H9 (cell line): ENCODE data around the gene GSE1. TPM values are rescaled to one million over a fixed set of nuclear protein-coding genes. Genes with fewer than 3 reads are reported as not detected.

Experiments used
- DNase-seq: peaks from one replicate; pipeline ENCODE4 v3.0.0-alpha.2; 2017
- H2AFZ ChIP-seq: one replicate; pipeline ENCODE4 v1.6.1; 2013; ENCODE audit warnings: mild to moderate bottlenecking, low read length, control low read depth, moderate library complexity
- H2AK5ac ChIP-seq: 2 replicates; pipeline ENCODE4 v1.6.1; 2013; ENCODE audit warnings: low read length, control low read depth, mixed read lengths; ENCODE audit not compliant: insufficient read length
- H2BK120ac ChIP-seq: one replicate; pipeline ENCODE4 v1.6.1; 2013; ENCODE audit warnings: low read depth, mild to moderate bottlenecking, low read length, control low read depth, inconsistent platforms; ENCODE audit not compliant: poor library complexity, severe bottlenecking
- H2BK12ac ChIP-seq: 2 replicates; pipeline ENCODE4 v1.6.1; 2013; ENCODE audit warnings: low read length, control low read depth, mixed read lengths, low read depth; ENCODE audit not compliant: insufficient read length
- H2BK15ac ChIP-seq: 2 replicates; pipeline ENCODE4 v1.6.1; 2013; ENCODE audit warnings: low read depth, low read length, control low read depth
- H2BK20ac ChIP-seq: one replicate; pipeline ENCODE4 v1.6.1; 2013; ENCODE audit warnings: low read depth, mild to moderate bottlenecking, low read length, control low read depth, inconsistent platforms; ENCODE audit not compliant: poor library complexity, severe bottlenecking
- H2BK5ac ChIP-seq: 2 replicates; pipeline ENCODE4 v1.6.1; 2013; ENCODE audit warnings: low read length, control low read depth, mixed read lengths; ENCODE audit not compliant: insufficient read length
- H3K14ac ChIP-seq: 2 replicates; pipeline ENCODE4 v1.6.1; 2013; ENCODE audit warnings: low read length, control low read depth; ENCODE audit not compliant: insufficient read depth
- H3K18ac ChIP-seq: 2 replicates; pipeline ENCODE4 v1.6.1; 2013; ENCODE audit warnings: low read depth, mild to moderate bottlenecking, mixed read lengths, low read length, control low read depth; ENCODE audit not compliant: insufficient read length
- H3K23ac ChIP-seq: 2 replicates; pipeline ENCODE4 v1.6.1; 2013; ENCODE audit warnings: low read length, control low read depth, mixed read lengths, low read depth; ENCODE audit not compliant: insufficient read length
- H3K23me2 ChIP-seq: 2 replicates; pipeline ENCODE4 v1.6.1; 2013; ENCODE audit warnings: low read depth, mild to moderate bottlenecking, mixed read lengths, low read length, control low read depth; ENCODE audit not compliant: insufficient read length, poor library complexity, severe bottlenecking
- H3K27ac ChIP-seq: 2 replicates; pipeline ENCODE4 v1.5.1; 2013; ENCODE audit warnings: low read length, control low read depth, mixed read lengths, low read depth; ENCODE audit not compliant: insufficient read length
- H3K27me3 ChIP-seq: 2 replicates; pipeline ENCODE4 v1.6.1; 2013; ENCODE audit warnings: low read length, control low read depth, inconsistent platforms; ENCODE audit not compliant: insufficient read depth
- H3K4ac ChIP-seq: 2 replicates; pipeline ENCODE4 v1.6.1; 2013; ENCODE audit warnings: low read depth, mild to moderate bottlenecking, control low read depth, inconsistent platforms, low read length, moderate library complexity
- H3K4me1 ChIP-seq: 2 replicates; pipeline ENCODE4 v1.6.1; 2013; ENCODE audit warnings: low read length, control low read depth, inconsistent platforms; ENCODE audit not compliant: insufficient read depth
- H3K4me2 ChIP-seq: 2 replicates; pipeline ENCODE4 v1.6.1; 2013; ENCODE audit warnings: low read length, control low read depth, mixed read lengths; ENCODE audit not compliant: insufficient read length, insufficient read depth
- H3K56ac ChIP-seq: 2 replicates; pipeline ENCODE4 v1.6.1; 2013; ENCODE audit warnings: low read depth, mild to moderate bottlenecking, mixed read lengths, low read length, control low read depth; ENCODE audit not compliant: insufficient read length
- H3K79me1 ChIP-seq: 2 replicates; pipeline ENCODE4 v1.6.1; 2013; ENCODE audit warnings: low read depth, mild to moderate bottlenecking, moderate library complexity, low read length, control low read depth, inconsistent platforms; ENCODE audit not compliant: insufficient read depth, poor library complexity, severe bottlenecking
- H3K79me2 ChIP-seq: 2 replicates; pipeline ENCODE4 v1.6.1; 2013; ENCODE audit warnings: low read length, control low read depth, inconsistent platforms; ENCODE audit not compliant: insufficient read depth
- H3K9ac ChIP-seq: 2 replicates; pipeline ENCODE4 v1.6.1; 2013; ENCODE audit warnings: low read length, control low read depth, mixed read lengths; ENCODE audit not compliant: insufficient read length; ENCODE audit errors: extremely low read depth
- H3K9me3 ChIP-seq: one replicate; pipeline ENCODE4 v1.6.1; 2013; ENCODE audit warnings: low read depth, low read length, inconsistent platforms; ENCODE audit not compliant: control insufficient read depth
- H3T11ph ChIP-seq: one replicate; pipeline ENCODE4 v1.6.1; 2013; ENCODE audit warnings: mild to moderate bottlenecking, low read length, control low read depth, inconsistent platforms
- H4K20me1 ChIP-seq: one replicate; pipeline ENCODE4 v1.6.1; 2013; ENCODE audit not compliant: control insufficient read depth, insufficient read length, insufficient read depth
- H4K5ac ChIP-seq: 2 replicates; pipeline ENCODE4 v1.6.1; 2013; ENCODE audit warnings: low read depth, mild to moderate bottlenecking, mixed read lengths, low read length, control low read depth; ENCODE audit not compliant: insufficient read length
- H4K8ac ChIP-seq: replicated peaks from 2 replicates; pipeline ENCODE4 v1.6.1; 2013; ENCODE audit warnings: low read length, control low read depth, mixed read lengths, low read depth; ENCODE audit not compliant: insufficient read length
- H4K91ac ChIP-seq: 2 replicates; pipeline ENCODE4 v1.6.1; 2013; ENCODE audit warnings: low read depth, mild to moderate bottlenecking, moderate library complexity, mixed read lengths, low read length, control low read depth; ENCODE audit not compliant: insufficient read length
- H3K27ac Mint-ChIP-seq, 3 experiments: 2 replicates in 2 of 3; 3 replicates in 1 of 3; pipeline ENCODE4 v1.8.0; 2020 to 2021; ENCODE audit warnings: mixed read lengths in 3 of 3, mild to moderate bottlenecking in 1 of 3, moderate library complexity in 1 of 3
- H3K27me3 Mint-ChIP-seq: 2 replicates; pipeline ENCODE4 v1.8.0; 2021; ENCODE audit warnings: low read depth, mild to moderate bottlenecking, moderate library complexity, mixed read lengths
- H3K36me3 Mint-ChIP-seq, 3 experiments: 2 replicates in 2 of 3; 3 replicates in 1 of 3; pipeline ENCODE4 v1.8.0; 2020 to 2021; ENCODE audit warnings: low read depth in 3 of 3, mixed read lengths in 3 of 3; ENCODE audit not compliant: insufficient read depth in 1 of 3
- H3K4me1 Mint-ChIP-seq, 2 experiments: 2 replicates each; pipeline ENCODE4 v1.8.0; 2020; ENCODE audit warnings: mixed read lengths in 2 of 2
- H3K4me3 Mint-ChIP-seq, 2 experiments: 2 replicates in 1 of 2; 3 replicates in 1 of 2; pipeline ENCODE4 v1.8.0; 2020 to 2021; ENCODE audit warnings: mild to moderate bottlenecking in 2 of 2, mixed read lengths in 2 of 2, moderate library complexity in 1 of 2
- H3K9me3 Mint-ChIP-seq, 2 experiments: 2 replicates in 1 of 2; 3 replicates in 1 of 2; pipeline ENCODE4 v1.8.0; 2020; ENCODE audit warnings: mild to moderate bottlenecking in 2 of 2, mixed read lengths in 2 of 2, moderate library complexity in 1 of 2
- WGBS: extraction: QIAGEN DNeasy Blood & Tissue Kit; methylation state at CpG from one replicate; pipeline ENCODE4 v1.1.7; 2013; ENCODE audit warnings: missing lambda C conversion rate, low lambda C conversion rate, mixed read lengths; ENCODE audit not compliant: insufficient read length; ENCODE audit errors: extremely low coverage; 5-methylcytosine and 5-hydroxymethylcytosine counted together
- total RNA-seq: library from RNA; stranded (reverse); gene quantifications from 2 replicates; pipeline ENCODE4 v1.2.1, GENCODE V29; 2021
- TF ChIP-seq, protein P1 (sequence below): fragments of 200-600 bp; sonication (generic); conservative IDR thresholded peaks from 3 replicates; pipeline ENCODE4 v1.8.0; 2021; ENCODE audit warnings: antibody characterized with exemption, mild to moderate bottlenecking

GSE1 gene
- total RNA-seq, 1 experiment from 2014 or later: 125 TPM

DNA sequence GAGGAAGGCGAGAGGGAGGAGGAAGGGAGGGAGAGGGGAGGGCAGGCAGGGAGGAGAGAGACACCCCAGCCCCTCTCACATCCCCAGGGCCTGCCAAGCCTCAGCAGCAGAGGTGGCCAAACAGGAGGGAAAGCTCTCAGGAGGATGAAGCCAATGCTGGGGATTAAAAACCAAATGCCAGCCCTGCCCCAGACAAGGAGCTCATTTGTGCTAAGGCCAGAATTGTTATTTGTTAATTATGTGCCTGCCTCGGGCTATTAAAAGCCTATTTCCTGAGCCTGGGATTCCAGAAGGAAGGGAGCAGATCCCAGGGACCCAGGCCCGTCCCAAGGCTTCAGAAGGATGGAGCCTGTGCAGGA, 103.5 kb downstream of the GSE1 start:
- no peak for DNase-seq
- H4K91ac ChIP-seq: no peak overlapping the region
- peaks cover 3% of the 10 kb centered on the region; the same call in 1 of the 2 replicates for H3K27me3 ChIP-seq
- H2AFZ ChIP-seq: no peak overlapping the region
- H3K27ac ChIP-seq: no peak overlapping the region
- H3K9ac ChIP-seq: no peak overlapping the region
- H2BK20ac ChIP-seq: no peak overlapping the region
- no peak overlapping the region for H3T11ph ChIP-seq
- no peak overlapping the region for H3K4me3 Mint-ChIP-seq
- peaks cover 23% of the 10 kb centered on the region for H3K27me3 Mint-ChIP-seq
- no peak overlapping the region for H3K27ac Mint-ChIP-seq
- no peak overlapping the region for H2BK12ac ChIP-seq
- H3K9me3 ChIP-seq: peaks cover 6% of the 10 kb centered on the region
- no peaks in the 10 kb centered on the region for H3K79me1 ChIP-seq
- no peak overlapping the region for H3K4ac ChIP-seq
- no peak overlapping the region for H2AK5ac ChIP-seq
- H4K5ac ChIP-seq: peak overlapping the region; percentile 8
- H3K4me1 ChIP-seq: peaks cover 3% of the 10 kb centered on the region; the same call in 1 of the 2 replicates
- TF ChIP-seq, protein P1, sequence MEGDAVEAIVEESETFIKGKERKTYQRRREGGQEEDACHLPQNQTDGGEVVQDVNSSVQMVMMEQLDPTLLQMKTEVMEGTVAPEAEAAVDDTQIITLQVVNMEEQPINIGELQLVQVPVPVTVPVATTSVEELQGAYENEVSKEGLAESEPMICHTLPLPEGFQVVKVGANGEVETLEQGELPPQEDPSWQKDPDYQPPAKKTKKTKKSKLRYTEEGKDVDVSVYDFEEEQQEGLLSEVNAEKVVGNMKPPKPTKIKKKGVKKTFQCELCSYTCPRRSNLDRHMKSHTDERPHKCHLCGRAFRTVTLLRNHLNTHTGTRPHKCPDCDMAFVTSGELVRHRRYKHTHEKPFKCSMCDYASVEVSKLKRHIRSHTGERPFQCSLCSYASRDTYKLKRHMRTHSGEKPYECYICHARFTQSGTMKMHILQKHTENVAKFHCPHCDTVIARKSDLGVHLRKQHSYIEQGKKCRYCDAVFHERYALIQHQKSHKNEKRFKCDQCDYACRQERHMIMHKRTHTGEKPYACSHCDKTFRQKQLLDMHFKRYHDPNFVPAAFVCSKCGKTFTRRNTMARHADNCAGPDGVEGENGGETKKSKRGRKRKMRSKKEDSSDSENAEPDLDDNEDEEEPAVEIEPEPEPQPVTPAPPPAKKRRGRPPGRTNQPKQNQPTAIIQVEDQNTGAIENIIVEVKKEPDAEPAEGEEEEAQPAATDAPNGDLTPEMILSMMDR: no peak
- H3K23me2 ChIP-seq: peaks cover 9% of the 10 kb centered on the region
- H3K36me3 Mint-ChIP-seq: peaks cover 6 to 11% (median 10%) of the 10 kb centered on the region in 3 experiments; a peak in 5 of 7 replicates
- H4K8ac ChIP-seq: no peak overlapping the region
- no peak overlapping the region for H3K14ac ChIP-seq
- H3K23ac ChIP-seq: no peak overlapping the region
- H2BK5ac ChIP-seq: no peak overlapping the region
- peak overlapping the region; percentile 74 for H3K4me2 ChIP-seq
- H3K79me2 ChIP-seq: no peaks in the 10 kb centered on the region
- H3K56ac ChIP-seq: no peak overlapping the region
- H2BK15ac ChIP-seq: no peak overlapping the region
- H3K9me3 Mint-ChIP-seq: peaks cover 5 to 6% of the 10 kb centered on the region in 2 experiments
- WGBS: no CpG with 5 or more reads among the region's 3 CpGs
- no peak overlapping the region for H3K18ac ChIP-seq
- no peaks in the 10 kb centered on the region for H4K20me1 ChIP-seq
- H3K4me1 Mint-ChIP-seq: peaks cover 20 to 33% of the 10 kb centered on the region in 2 experiments
- H2BK120ac ChIP-seq: no peak overlapping the region
